Uterus (tissue), 4 donors: ENCODE data around the gene NCBP2L. TPM values are rescaled to one million over a fixed set of nuclear protein-coding genes. Genes with fewer than 3 reads are reported as not detected.

Experiments
- DNase-seq, 2 donors: peaks; one replicate each; pipeline ENCODE4 v3.0.0-alpha.2; 2019 to 2020
- H3K27ac ChIP-seq, 2 donors: fragments of 200-600 bp; sonication (generic); 1 replicate in 1 of 2; 2 replicates in 1 of 2; pipeline ENCODE4 v1.5.1; 2016 to 2018
- H3K27me3 ChIP-seq, 2 donors: fragments of 200-600 bp; sonication (generic); one replicate each; pipeline ENCODE4 v1.5.1; 2018 to 2019; ENCODE audit warnings: control low read depth in 1 of 2
- H3K36me3 ChIP-seq, 2 donors: fragments of 200-600 bp; sonication (generic); one replicate each; pipeline ENCODE4 v1.5.1; 2019; ENCODE audit warnings: control low read depth in 1 of 2
- H3K4me1 ChIP-seq, 2 donors: fragments of 200-600 bp; sonication (generic); one replicate each; pipeline ENCODE4 v1.5.1; 2018 to 2019; ENCODE audit warnings: control low read depth in 1 of 2
- H3K4me3 ChIP-seq, 2 donors: fragments of 200-600 bp; sonication (generic); 1 replicate in 1 of 2; 2 replicates in 1 of 2; pipeline ENCODE4 v1.5.1; 2018 to 2019; ENCODE audit warnings: mild to moderate bottlenecking in 1 of 2
- H3K9me3 ChIP-seq, 2 donors: fragments of 200-600 bp; sonication (generic); one replicate each; pipeline ENCODE4 v1.5.1; 2019; ENCODE audit warnings: control low read depth in 1 of 2
- POLR2A ChIP-seq, 2 donors: fragments of 450-650 bp; IDR thresholded peaks; one replicate each; pipeline ENCODE4 v1.6.1; 2016; ENCODE audit warnings: antibody characterized with exemption in 2 of 2, mild to moderate bottlenecking in 1 of 2, moderate library complexity in 1 of 2
- intact Hi-C: fragments of 100-400 bp; cut with DNase I; formaldehyde crosslinking; loops from one replicate; pipeline ENCODE4 v1.15.1; 2023; ENCODE audit warnings: low total_unique reads
- total RNA-seq, 4 donors: library from RNA; depleted of rRNA in 3 of 4; stranded (reverse); fragments of >200 nt in 3 of 4; gene quantifications; one replicate each; pipeline versions ENCODE4 v1.1.0 to v1.2.4, GENCODE V29; 2014 to 2023
- TF ChIP-seq, protein P1 (sequence below), 4 experiments: fragments of 200-600 bp in 2 of 4; fragments of 450-650 bp in 2 of 4; sonication (generic) in 2 of 4; IDR thresholded peaks; one replicate each; pipeline ENCODE4 v1.5.1; 2016 to 2019; ENCODE audit warnings: antibody characterized with exemption in 4 of 4, mild to moderate bottlenecking in 2 of 4, moderate library complexity in 1 of 4
- donor health status: DM: yes; HTN: yes; CAD: no.

The NCBP2L gene
- total RNA-seq, 4 donors from 2014 or later: not detected

- no peak for DNase-seq
- H3K4me1 ChIP-seq: no peaks in the 10 kb centered on the region
- H3K27me3 ChIP-seq: no peaks in the 10 kb centered on the region
- H3K4me3 ChIP-seq: no peak overlapping the region
- intact Hi-C loops: no loop called here
- no peaks in the 10 kb centered on the region for H3K9me3 ChIP-seq
- no peak overlapping the region for H3K27ac ChIP-seq
- TF ChIP-seq, protein P1, sequence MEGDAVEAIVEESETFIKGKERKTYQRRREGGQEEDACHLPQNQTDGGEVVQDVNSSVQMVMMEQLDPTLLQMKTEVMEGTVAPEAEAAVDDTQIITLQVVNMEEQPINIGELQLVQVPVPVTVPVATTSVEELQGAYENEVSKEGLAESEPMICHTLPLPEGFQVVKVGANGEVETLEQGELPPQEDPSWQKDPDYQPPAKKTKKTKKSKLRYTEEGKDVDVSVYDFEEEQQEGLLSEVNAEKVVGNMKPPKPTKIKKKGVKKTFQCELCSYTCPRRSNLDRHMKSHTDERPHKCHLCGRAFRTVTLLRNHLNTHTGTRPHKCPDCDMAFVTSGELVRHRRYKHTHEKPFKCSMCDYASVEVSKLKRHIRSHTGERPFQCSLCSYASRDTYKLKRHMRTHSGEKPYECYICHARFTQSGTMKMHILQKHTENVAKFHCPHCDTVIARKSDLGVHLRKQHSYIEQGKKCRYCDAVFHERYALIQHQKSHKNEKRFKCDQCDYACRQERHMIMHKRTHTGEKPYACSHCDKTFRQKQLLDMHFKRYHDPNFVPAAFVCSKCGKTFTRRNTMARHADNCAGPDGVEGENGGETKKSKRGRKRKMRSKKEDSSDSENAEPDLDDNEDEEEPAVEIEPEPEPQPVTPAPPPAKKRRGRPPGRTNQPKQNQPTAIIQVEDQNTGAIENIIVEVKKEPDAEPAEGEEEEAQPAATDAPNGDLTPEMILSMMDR (IDR thresholded peaks at IDR 0.05): no peak
- TF ChIP-seq POLR2A (IDR thresholded peaks at IDR 0.05): no peak
- no peaks in the 10 kb centered on the region for H3K36me3 ChIP-seq
Observed at GRCh38 chrX:107840971-107841370, 63.4 kb downstream of the NCBP2L start.

DNA sequence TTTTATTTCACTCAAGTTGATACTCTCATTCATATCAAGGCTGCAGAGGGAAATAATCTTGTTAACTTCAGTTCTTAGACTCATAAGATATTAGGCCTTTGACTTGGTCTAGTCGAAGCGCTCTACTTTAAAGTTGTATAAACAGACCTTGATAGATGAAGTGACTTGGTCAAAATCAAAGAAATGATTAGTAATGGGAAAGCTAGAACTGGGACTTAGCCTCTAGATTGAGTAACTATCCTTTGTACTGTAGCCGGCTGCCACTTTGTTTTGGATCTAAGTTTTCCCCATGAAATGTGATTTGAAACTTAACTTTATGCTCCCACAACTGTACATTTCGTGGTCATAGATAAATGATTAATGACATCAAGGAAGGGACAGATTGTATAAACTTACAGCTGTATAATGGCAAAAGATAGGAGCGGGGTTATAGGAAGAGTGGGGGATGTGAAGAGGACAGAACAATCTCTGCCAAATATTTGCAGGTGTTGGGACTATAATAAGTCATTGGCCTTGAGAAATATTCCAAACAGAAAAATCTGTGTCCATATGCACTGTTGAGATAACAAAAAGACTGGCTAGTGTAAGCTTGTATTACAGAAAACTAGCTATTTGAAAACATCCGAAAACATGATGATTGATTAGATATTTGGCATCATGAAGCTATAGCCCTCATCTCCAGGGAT, 65.3 kb downstream of the NCBP2L start:
- H3K27me3 ChIP-seq: no peaks in the 10 kb centered on the region
- intact Hi-C loops: no loop called here

More for the DNA sequence above, 65.3 kb downstream of the NCBP2L start:
- Histone ChIP-seq H3K9me3 (no peaks in the 10 kb centered on the region), H3K27ac (no peak overlapping the region), H3K36me3 (no peaks in the 10 kb centered on the region), H3K4me1 (no peaks in the 10 kb centered on the region), H3K4me3 (no peak overlapping the region)
- no peak for DNase-seq
- TF ChIP-seq, protein P1 (IDR thresholded peaks at IDR 0.05): no peak
- TF ChIP-seq POLR2A (IDR thresholded peaks at IDR 0.05): no peak

Other genes with a start within 250 kb of the NCBP2L start
- gene PRPS1, start 149.2 kb upstream of the NCBP2L start, total RNA-seq: 10 to 100 TPM; 20.0 to 34.1 (median 32.2) TPM
- 100 to 1,000 TPM; 101 to 786 (median 475) TPM for gene TSC22D3, start 1.9 kb upstream of the NCBP2L start, total RNA-seq
- gene MID2, start 48.1 kb downstream of the NCBP2L start, total RNA-seq: 10 to 100 TPM in 3 of 4 donors, 1 to 10 TPM in 1; 8.5 to 53.4 (median 40.7) TPM
- not detected for gene TEX13B, start 204.6 kb downstream of the NCBP2L start, total RNA-seq